ENCODE measurements around the gene NCMAP. TPM values are rescaled to one million over a fixed set of nuclear protein-coding genes. Genes with fewer than 3 reads are reported as not detected.

NCMAP gene
- total and polyA plus RNA-seq, 2 experiments from 2014 or later = 0.17 to 0.23 TPM

- no peak for TF ChIP-seq ETS1 (IDR thresholded peaks at IDR 0.05)
- no peak for TF ChIP-seq ZNF331 (CRISPR knock-in tag; IDR thresholded peaks at IDR 0.05; ENCODE audit: low read depth)
- no peak for TF ChIP-seq JUNB (IDR thresholded peaks at IDR 0.05; ENCODE audit: unreplicated experiment)
- TF ChIP-seq REST (IDR thresholded peaks at IDR 0.05; ENCODE audit: unreplicated experiment) = no peak
- TF ChIP-seq ZNF114 (CRISPR knock-in tag; IDR thresholded peaks at IDR 0.05) = no peak
- TF ChIP-seq STAT1 (IDR thresholded peaks at IDR 0.05; ENCODE audit: unreplicated experiment) = no peak
These were observed 3.8 kb upstream of the NCMAP start (continued) for GRCh38 chr1:24551960-24552571.

- H3K4me3 Mint-ChIP-seq = no peak overlapping the region
- Histone ChIP-seq H3K36me3 (ENCODE audit: insufficient read depth) (no peaks in the 10 kb centered on the region), H3K4me3 (no peak overlapping the region), H3K4me2 (no peak overlapping the region), H3K27me3 (ENCODE audit: insufficient read depth) (peaks cover 32% of the 10 kb centered on the region), H3K4me1 (ENCODE audit: insufficient read depth) (peaks cover 7% of the 10 kb centered on the region; the same call in 1 of the 2 replicates), H2AFZ (no peak overlapping the region; the same call in 1 of the 2 replicates), H3K9me2 (ENCODE audit: insufficient read depth) (no peaks in the 10 kb centered on the region), H4K20me1 (replicated peaks; ENCODE audit: insufficient read depth) (no peaks in the 10 kb centered on the region), H3K27ac (ENCODE audit: low read depth) (no peak overlapping the region), H3K79me2 (replicated peaks; ENCODE audit: insufficient read depth) (no peaks in the 10 kb centered on the region), H3F3A (replicated peaks; ENCODE audit: low read depth) (no peaks in the 10 kb centered on the region)
- no peak overlapping the region for H3K27ac Mint-ChIP-seq
- no peaks in the 10 kb centered on the region for H3K36me3 Mint-ChIP-seq (ENCODE audit: low read depth)
- peaks cover 19% of the 10 kb centered on the region for H3K27me3 Mint-ChIP-seq (ENCODE audit: insufficient read depth, low read depth, poor library complexity)
- no peak for TF ChIP-seq REST (IDR thresholded peaks at IDR 0.05; ENCODE audit: unreplicated experiment)
- no peak for TF ChIP-seq POLR2AphosphoS5 (IDR thresholded peaks at IDR 0.05; ENCODE audit: low read depth)
- TF ChIP-seq ETS1 (IDR thresholded peaks at IDR 0.05) = no peak
- no peak for TF ChIP-seq ZNF114 (CRISPR knock-in tag; IDR thresholded peaks at IDR 0.05)
- TF ChIP-seq CREB1 (CRISPR knock-in tag; IDR thresholded peaks at IDR 0.05; ENCODE audit: low read depth) = no peak
- TF ChIP-seq JUNB (IDR thresholded peaks at IDR 0.05; ENCODE audit: unreplicated experiment) = no peak
- TF ChIP-seq EZH2phosphoT487 (IDR thresholded peaks at IDR 0.05; ENCODE audit: unreplicated experiment) = no peak
- TF ChIP-seq CTCF (conservative IDR thresholded peaks at IDR 0.05; ENCODE audit: low read depth in 2 of 2) = no peak
- no peak for TF ChIP-seq EZH2 (IDR thresholded peaks at IDR 0.05; ENCODE audit: low read depth, unreplicated experiment)
- TF ChIP-seq STAT1 (IDR thresholded peaks at IDR 0.05; ENCODE audit: unreplicated experiment) = no peak
- ATAC-seq (no peak), DNase-seq (ENCODE audit: low spot score) (no peak)
- H3K4me1 Mint-ChIP-seq = peaks cover 9% of the 10 kb centered on the region
- no peaks in the 10 kb centered on the region for H3K9me3 Mint-ChIP-seq
These were observed 2.0 kb upstream of the NCMAP start for GRCh38 chr1:24553931-24554330.

Measured in GM23338 (cell line).